HK-2 (cell line): ENCODE results near the gene MAP4K5.
"Not testable (repeated sequence)": the region's sequence is repeated elsewhere in the genome, so short reads cannot be mapped to it uniquely, and the experiment has no call there.

Source experiments
- DNase-seq: peaks from one replicate; pipeline ENCODE4 v3.0.0-alpha.2; 2018; ENCODE audit not compliant: unreplicated experiment

The MAP4K5 gene

GRCh38 chr14:50531595-50532501, 521 bp downstream of the MAP4K5 start:
- peak; percentile 56 for DNase-seq

DNA sequence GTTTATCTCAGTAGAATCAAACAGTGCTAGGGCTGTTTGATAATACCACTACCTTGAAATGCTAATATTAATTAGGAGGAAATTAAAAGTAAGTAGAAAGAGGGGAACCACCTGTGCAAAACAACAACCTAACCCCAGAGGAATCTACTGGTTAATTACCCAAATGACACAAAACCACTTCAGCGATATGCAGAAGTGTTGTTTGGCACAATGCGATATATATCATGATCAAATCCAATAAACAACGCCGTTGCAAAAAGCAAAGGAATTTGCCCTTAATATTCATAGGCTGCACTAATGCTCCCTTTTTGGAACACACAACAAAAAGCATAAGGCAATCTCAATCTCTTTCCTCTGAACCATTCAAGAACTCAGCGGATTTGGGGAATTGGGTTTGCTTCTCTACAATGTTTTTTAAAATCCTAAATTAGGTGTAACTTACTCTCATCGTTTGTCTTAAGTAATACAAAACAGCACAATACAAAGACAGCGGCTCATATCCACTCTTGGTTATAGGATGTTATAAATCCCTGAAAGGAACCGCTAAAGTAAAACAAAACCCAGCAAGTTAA, 1.5 kb downstream of the MAP4K5 start:
- DNase-seq = no peak

DNA sequence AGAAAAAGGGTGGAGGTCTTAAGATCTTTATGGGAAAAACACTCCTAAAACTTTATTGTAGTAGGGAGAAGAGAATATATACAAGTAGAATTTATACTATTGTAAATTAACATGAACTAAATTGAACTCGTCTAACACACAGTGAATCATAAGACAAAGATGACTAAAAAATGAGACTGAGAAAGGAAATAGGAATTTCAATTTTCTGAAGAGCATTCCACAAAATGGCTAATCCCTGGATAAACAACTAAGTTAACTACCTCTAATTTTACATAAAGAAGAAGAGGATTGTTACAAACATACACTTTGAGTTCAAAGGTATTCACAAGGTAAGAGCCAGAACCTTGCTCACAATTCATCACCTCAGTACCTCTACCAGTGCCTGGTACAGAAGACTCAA, 2.0 kb downstream of the MAP4K5 start:
- DNase-seq = no peak

DNA sequence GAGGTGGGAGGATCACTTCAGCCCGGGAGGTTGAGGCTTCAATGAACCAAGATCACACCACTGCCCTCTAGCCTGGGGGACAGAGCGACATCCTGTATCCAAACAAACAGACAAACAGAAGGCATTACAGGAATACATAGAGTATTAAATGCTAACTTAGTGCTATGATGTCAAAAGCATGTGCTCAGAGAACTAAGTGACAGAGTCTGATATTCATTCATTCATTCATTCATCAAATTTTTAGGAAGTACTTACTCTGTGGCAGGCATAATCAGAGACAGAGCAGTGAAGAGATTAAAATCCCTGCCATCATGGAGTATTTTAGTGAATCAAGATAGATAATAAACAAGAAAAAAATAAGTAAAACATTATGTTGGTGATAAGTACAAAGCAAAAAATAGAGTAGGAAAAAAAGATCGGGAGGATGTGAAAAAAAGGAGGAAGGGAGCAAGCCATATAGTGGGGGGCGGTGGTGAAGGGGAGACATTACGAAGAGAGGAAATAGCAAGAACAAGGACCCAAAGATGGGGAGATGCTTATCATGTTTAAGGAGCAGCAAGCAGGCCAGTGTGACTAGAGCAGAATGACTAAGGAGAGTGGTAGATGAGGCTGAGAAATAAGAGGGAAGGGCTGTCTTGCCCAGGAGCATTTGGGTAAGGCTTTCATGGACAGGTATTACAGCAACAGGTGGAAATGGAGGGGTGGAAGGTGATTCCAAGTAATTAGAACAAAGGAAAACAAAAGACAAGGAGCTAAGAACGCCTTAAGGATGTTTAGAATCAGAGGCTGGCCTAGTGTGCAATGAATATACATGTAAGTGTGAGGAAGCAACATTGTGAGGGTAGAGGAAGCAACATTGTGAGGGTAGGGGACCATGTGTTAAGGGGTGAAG, 2.8 kb downstream of the MAP4K5 start:
- DNase-seq = no peak

DNA sequence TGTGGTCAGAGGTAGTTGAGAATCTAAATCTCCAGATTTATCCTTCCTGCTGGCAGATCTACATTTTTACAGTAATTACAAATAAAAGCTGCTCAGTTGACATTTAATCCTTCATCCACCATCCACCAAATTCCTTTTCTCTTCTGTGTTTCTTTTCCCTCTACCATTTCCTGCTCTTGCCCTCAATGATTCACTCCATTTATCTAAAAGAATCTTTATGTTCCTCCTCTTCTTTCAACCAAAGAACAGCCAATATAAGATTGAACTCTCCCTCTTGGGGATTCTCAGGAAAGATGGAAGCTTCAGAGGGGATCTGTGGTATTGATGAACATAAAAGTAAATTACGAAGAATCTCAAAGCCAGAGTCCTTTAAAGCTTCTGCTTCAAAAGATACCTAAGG, 4.4 kb downstream of the MAP4K5 start:
- no peak for DNase-seq

GRCh38 chr14:50524731-50525515, 7.4 kb downstream of the MAP4K5 start:
- DNase-seq = no peak

- no peak for DNase-seq
Observed at GRCh38 chr14:50524060-50524459, 8.3 kb downstream of the MAP4K5 start.

DNA sequence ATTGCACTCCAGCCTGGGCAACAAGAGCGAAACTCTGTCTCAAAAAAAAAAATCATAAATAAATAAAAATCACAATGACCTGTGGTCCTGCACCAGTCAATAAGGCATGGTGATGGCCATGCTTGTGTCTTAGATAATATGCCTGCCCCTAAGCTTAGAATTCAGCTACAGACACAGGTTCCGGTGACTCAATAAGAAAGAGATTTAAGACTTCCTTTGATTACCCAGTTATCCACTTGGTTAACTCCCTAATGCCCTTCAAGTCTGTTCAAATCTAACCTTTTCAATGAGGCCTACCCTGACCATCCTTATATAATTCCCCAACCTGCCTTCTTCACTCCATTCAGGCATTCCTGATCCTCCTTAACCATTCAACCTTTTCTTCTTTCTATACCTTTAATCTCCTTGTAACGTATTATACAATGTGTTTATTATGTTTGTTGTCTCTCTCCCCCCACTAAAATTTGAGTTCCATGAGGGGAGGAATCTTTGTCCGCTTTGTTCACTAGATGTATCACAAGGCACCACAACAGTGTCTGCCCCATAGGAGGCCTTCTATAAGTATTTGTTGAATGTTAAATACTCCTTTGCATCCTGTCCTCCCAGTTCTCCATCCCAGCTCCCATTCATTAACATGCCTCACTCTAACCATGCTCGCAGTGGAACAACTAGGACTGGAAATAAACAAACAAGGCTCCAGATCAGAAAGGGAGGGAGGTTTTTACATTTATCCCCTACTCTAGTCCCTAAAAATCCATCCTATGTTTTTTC, 8.9 kb downstream of the MAP4K5 start:
- no peak for DNase-seq

DNA sequence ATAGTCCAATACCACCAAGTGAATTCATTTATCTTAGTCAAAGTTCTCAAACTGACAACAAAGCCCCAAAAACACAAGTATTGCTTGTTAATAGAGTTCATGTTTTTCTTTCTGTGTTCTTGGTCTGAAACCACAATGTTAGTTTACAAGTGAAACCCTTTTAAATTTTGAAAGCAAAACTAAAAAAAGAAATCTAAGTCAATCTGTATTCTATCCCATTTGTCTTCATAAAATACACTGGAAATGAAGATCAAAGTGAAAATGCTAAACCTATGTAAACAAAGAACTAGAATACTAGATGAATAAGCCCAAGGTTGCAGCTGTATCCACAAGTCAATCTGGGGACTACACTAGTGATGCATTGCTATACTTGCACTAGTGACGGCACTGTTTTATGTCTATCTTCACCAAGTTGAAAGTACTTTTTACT, 10.4 kb downstream of the MAP4K5 start:
- DNase-seq = no peak

- no peak for DNase-seq
Observed at GRCh38 chr14:50520947-50521815, 11.2 kb downstream of the MAP4K5 start.

DNA sequence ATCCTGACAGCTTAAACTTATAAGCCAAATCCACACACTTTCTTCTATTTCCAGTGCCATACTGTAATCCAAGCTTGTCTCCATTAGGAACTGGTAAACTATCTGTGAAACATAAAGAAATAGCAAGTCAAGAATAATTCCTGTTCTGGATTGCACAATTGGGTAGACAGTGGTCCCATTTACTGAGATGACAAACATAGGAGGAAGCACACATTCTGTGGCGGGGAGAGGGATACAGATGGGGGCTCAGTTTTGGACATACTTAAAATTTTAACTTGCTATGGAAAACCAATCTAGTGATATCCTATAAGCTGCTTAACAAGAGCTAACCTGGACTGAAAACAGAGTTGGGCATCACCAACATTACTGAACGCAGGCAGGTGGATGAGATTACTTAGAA, 16.3 kb downstream of the MAP4K5 start:
- DNase-seq = no peak

GRCh38 chr14:50512463-50512862, 19.9 kb downstream of the MAP4K5 start:
- no peak for DNase-seq

DNA sequence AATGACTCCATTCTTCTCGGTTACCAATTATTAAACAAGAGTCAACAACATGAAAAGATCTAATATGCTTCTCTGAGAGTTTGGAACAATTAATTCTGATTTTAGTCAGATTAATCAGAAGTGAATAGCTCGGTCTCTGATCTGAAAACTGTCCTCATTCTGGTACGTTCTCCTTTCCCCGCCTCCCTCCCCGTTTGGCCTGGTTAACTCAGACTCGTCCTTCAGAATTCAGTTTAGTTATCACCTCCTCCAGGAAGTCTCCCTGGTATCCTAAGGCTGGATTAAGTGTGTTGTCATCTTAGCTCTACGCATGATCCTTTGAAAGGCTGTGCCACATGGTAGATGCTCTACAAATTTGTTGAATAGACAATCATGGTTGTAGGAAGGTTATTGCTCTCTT, 22.2 kb downstream of the MAP4K5 start:
- DNase-seq = no peak

- not testable (repeated sequence) for DNase-seq
Observed at GRCh38 chr14:50507078-50507477, 25.3 kb downstream of the MAP4K5 start.

GRCh38 chr14:50501642-50502041, 30.7 kb downstream of the MAP4K5 start:
- DNase-seq = no peak

- DNase-seq = no peak
Observed at GRCh38 chr14:50497351-50497750, 35.0 kb downstream of the MAP4K5 start.

DNA sequence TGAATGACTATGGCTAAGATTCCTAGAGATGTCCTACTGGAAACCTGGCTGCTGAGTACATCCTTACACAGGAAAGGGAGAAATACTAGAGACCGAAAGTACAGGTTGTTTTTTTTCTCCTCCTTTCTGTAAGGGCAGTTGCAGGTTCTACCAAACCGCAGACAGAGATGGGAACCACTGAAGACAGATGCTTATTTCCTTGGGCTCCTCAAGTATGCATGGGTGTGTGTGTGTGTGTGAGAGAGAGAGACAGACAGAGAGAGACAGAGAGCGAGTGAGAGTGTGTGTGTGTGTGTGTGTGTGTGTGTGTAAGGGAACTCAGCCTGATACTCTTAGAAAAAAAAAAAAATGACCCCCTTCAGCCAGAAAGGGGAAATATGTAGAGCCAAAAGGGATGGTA, 42.5 kb downstream of the MAP4K5 start:
- no peak for DNase-seq

DNA sequence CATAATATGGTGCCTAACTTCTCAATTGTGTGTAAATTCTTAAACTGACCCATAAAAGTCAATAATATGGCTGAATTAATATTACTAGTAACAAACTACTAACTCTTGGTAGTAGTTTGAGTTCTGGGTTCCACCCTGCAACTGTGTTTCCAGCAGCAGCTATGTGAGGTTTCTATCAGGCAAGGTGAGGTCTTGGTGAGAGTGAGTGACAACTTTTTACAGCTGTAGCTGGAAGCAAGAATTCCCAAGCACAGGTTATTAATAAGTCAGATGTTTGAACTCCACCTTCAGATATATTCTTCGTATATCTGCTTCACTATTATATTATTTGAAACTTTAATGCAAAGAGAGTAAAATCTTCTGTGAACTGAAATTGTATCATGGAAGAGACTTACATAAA, 43.8 kb downstream of the MAP4K5 start:
- DNase-seq = no peak

DNA sequence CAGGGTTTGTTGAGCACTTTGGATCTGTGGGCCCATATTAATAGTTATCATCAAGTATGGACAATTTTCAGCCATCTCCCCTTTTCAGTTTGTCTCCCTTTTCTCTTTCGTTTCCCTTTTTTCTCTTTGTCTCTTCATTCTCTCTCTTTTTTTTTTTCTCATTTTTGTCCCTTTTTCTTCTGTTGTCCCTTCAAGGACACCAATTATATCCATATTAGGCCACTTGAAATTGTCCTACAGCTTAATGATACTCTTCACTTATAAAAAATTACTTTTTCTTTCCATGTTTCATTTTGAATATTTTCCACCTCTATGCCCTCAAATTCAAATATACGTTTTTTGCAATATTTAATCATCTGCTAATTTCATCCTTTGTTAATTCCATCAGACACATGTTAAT, 53.3 kb downstream of the MAP4K5 start:
- no peak for DNase-seq

- no peak for DNase-seq
Observed at GRCh38 chr14:50477760-50478159, 54.6 kb downstream of the MAP4K5 start.
